Activated B cell treated with CpG ODN at 0.5 μM for 24 hours (primary cell): ENCODE measurements around the gene TECPR2. TPM values are rescaled to one million over a fixed set of nuclear protein-coding genes. Genes with fewer than 3 reads are reported as not detected.

Experiments
- ATAC-seq: fragments of 200-7000 bp; cut with Tn5 transposase; one replicate; pipeline ENCODE4 v1.10.0; 2021; ENCODE audit warnings: low read depth, mild to moderate bottlenecking, moderate library complexity
- CTCF ChIA-PET: fragments of 350-600 bp; sonication (Branson Sonifier 250); formaldehyde crosslinking; loops from one replicate; lab custom pipeline; 2021; ENCODE audit warnings: antibody characterized with exemption; lab: Charles Lee
- POLR2A ChIA-PET: fragments of 350-600 bp; sonication (Branson Sonifier 250); formaldehyde crosslinking; loops from one replicate; lab custom pipeline; 2021; ENCODE audit warnings: antibody characterized with exemption; lab: Charles Lee
- DNase-seq: peaks from one replicate; pipeline ENCODE4 v3.0.0; 2022
- H3K27ac Mint-ChIP-seq: one replicate; pipeline ENCODE4 v1.8.0; 2020; ENCODE audit warnings: mixed read lengths
- H3K27me3 Mint-ChIP-seq: one replicate; pipeline ENCODE4 v1.8.0; 2021; ENCODE audit warnings: mixed read lengths
- H3K36me3 Mint-ChIP-seq: one replicate; pipeline ENCODE4 v1.8.0; 2021; ENCODE audit warnings: low read depth, mixed read lengths
- H3K4me1 Mint-ChIP-seq: one replicate; pipeline ENCODE4 v1.8.0; 2021; ENCODE audit warnings: mixed read lengths
- H3K4me3 Mint-ChIP-seq: one replicate; pipeline ENCODE4 v1.8.0; 2020; ENCODE audit warnings: mild to moderate bottlenecking, mixed read lengths
- H3K9me3 Mint-ChIP-seq: one replicate; pipeline ENCODE4 v1.8.0; 2020; ENCODE audit warnings: mixed read lengths
- CTCF ChIP-seq: fragments of 200-600 bp; IDR thresholded peaks from one replicate; pipeline ENCODE4 v1.8.0; 2022; ENCODE audit warnings: antibody characterized with exemption, mild to moderate bottlenecking
- intact Hi-C: fragments of 100-400 bp; cut with micrococcal nuclease; formaldehyde crosslinking; loops from one replicate; pipeline ENCODE4 v1.15.1; 2024
- total RNA-seq: library from RNA; stranded (reverse); gene quantifications from 2 replicates; pipeline ENCODE4 v1.2.3, GENCODE V29; 2022

TECPR2 gene
- total RNA-seq, 1 donor from 2014 or later = 9.9 TPM

GRCh38 chr14:102450206-102451063 lies 87.7 kb downstream of the TECPR2 start:
- intact Hi-C loops = no loop called here
- no peaks in the 10 kb centered on the region for H3K9me3 Mint-ChIP-seq
- H3K36me3 Mint-ChIP-seq = peaks cover 47% of the 10 kb centered on the region
- no peak overlapping the region for H3K4me3 Mint-ChIP-seq
- H3K4me1 Mint-ChIP-seq = no peaks in the 10 kb centered on the region
- no peaks in the 10 kb centered on the region for H3K27me3 Mint-ChIP-seq
- ChIA-PET POLR2A (no interaction called here), CTCF (interaction anchor here (0.9 kb wide), 1 partner anchor 12 kb away, joined by 3 read pairs; no protein-coding TSS in a partner anchor)
- DNase-seq (no peak), ATAC-seq (no peak)
- TF ChIP-seq CTCF = no peak
- H3K27ac Mint-ChIP-seq = no peak overlapping the region

DNA sequence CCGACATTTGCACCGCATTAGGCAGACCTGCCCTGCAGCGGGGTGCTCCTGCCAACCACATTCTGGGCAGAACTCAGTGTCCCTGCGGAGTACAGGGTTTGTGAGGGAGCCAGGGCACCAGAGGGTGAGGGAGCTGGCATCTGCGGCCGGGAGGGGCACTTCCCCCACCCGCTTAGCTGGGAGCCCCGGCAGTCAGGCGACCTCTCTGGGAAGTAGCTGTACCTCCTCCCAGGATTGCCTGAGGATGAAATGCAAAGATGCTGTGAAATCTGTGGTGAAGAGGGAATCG lies 88.3 kb downstream of the TECPR2 start:
- no peak for TF ChIP-seq CTCF
- ATAC-seq (no peak), DNase-seq (no peak)
- Mint-ChIP-seq H3K4me3 (no peak overlapping the region), H3K27ac (no peak overlapping the region), H3K4me1 (no peaks in the 10 kb centered on the region), H3K9me3 (no peaks in the 10 kb centered on the region), H3K27me3 (no peaks in the 10 kb centered on the region), H3K36me3 (peaks cover 45% of the 10 kb centered on the region)
- POLR2A ChIA-PET = no interaction called here
- intact Hi-C loops = no loop called here
- CTCF ChIA-PET = interaction anchor here (0.9 kb wide), 1 partner anchor 12 kb away, joined by 3 read pairs; no protein-coding TSS in a partner anchor

DNA sequence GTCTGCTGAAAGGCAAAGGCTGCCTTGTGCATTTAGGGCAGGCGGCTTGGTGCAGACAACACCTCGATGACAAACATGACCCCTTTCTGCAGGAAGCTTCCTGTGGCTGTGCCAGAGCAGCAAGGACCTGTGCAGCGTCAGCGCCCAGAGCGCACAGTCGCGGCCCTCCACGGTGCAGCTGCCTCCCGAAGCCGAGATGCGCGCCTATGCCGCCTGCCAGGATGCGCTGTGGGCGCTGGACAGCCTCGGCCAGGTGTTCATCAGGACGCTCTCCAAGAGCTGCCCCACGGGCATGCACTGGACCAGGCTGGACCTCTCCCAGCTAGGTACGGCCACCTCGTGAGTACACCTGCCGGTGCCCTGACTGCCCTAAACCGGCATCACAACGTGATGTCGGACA lies 89.6 kb downstream of the TECPR2 start:
- TF ChIP-seq CTCF = no peak
- intact Hi-C loops = no loop called here
- Mint-ChIP-seq H3K4me1 (no peaks in the 10 kb centered on the region), H3K27ac (no peak overlapping the region), H3K36me3 (peaks cover 39% of the 10 kb centered on the region), H3K9me3 (no peaks in the 10 kb centered on the region), H3K27me3 (no peaks in the 10 kb centered on the region), H3K4me3 (no peak overlapping the region)
- ATAC-seq (no peak), DNase-seq (no peak)
- POLR2A ChIA-PET = no interaction called here
- CTCF ChIA-PET = interaction anchor here (1.1 kb wide), 1 partner anchor 14 kb away, joined by 3 read pairs; no protein-coding TSS in a partner anchor

DNA sequence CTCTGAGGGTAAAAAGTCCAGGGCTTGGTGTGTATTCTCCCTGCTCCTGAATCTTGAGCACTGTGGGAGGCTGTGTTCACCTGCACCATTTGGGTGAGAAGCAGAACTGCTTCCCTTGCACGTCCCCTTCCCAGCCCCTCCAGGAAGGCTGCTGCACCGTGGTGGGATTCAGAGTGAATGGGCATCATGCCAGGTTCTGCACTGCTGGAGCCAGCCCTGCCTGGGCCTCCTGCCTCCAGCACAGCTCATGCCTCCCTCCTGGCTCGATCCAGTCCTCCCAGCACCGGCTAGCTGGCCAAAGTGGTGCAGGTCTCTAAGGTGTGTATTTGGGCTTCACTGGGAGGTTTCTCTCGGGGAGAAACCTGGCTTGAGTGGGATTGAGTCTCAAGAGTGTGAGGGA lies 92.0 kb downstream of the TECPR2 start:
- Mint-ChIP-seq H3K4me1 (no peaks in the 10 kb centered on the region), H3K4me3 (no peak overlapping the region), H3K27ac (no peak overlapping the region), H3K9me3 (no peaks in the 10 kb centered on the region), H3K27me3 (no peaks in the 10 kb centered on the region), H3K36me3 (peaks cover 37% of the 10 kb centered on the region)
- no peak for TF ChIP-seq CTCF
- intact Hi-C loops = no loop called here
- ATAC-seq (no peak), DNase-seq (no peak)
- ChIA-PET CTCF (no interaction called here), POLR2A (no interaction called here)

DNA sequence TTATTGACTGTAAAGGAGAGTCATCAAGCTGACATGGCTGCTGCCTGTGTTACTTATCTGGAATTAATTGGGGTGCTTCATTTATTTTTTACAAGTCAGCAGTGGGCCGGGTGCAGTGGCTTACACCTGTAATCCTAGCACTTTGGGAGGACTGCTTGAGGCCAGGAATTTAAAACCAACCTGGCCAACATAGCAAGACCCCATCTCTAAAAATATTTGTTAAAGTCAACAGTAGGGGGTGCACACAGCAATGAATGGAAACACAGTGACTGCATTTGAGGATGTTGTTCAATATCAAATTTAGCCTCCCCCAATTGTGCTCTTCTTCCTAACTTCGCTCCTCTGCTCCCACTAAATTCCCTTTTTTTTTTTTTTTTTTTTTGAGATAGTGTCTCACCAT lies 94.8 kb downstream of the TECPR2 start:
- no peak for TF ChIP-seq CTCF
- Mint-ChIP-seq H3K9me3 (no peaks in the 10 kb centered on the region), H3K27me3 (no peaks in the 10 kb centered on the region), H3K36me3 (peaks cover 16% of the 10 kb centered on the region), H3K4me1 (no peaks in the 10 kb centered on the region), H3K4me3 (no peak overlapping the region), H3K27ac (no peak overlapping the region)
- ChIA-PET CTCF (no interaction called here), POLR2A (no interaction called here)
- DNase-seq = no peak
- ATAC-seq = no peak
- intact Hi-C loops = no loop called here
